ENCODE measurements around the gene IQCE. TPM values are rescaled to one million over a fixed set of nuclear protein-coding genes. Genes with fewer than 3 reads are reported as not detected.

The IQCE gene
- total and polyA plus RNA-seq, 2 donors (not counting 1 experiment from before 2014, with no cell fraction given) = 3.5 to 9.5 TPM

DNA sequence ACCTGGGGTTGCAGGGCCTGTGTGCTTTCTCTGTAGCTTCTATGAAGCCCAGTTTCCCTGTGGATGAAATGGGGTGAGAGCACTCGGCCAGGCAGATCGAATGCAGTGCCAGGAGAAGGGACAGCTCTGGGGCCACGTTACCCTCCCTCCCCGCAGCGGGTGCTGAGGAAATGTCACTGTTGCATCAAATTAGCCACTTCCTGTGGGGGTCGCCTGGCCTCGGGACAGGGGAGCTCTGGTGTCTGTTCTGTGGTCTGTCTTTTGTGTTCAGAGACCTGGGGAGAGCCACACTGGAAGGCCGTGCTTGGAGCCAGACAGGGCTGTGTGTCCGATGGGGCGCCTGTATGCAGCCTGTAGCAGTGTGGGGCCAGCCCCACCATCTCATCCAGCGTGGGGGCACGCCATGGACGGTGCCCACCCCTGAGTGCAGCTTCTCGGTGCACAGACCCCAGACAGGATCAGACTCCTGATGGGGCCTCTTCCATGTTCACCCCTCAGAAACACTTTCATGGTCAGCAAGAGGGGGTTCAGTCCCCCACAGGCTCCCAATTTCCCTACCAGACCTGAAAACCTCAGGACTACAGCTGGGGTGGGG lies 86.6 kb downstream of the IQCE start:
- Mint-ChIP-seq H3K4me1 (peaks cover 40% of the 10 kb centered on the region), H3K27me3 (no peaks in the 10 kb centered on the region), H3K4me3 (peak overlapping the region; percentile 87), H3K27ac (peak overlapping the region; percentile 80), H3K9me3 (ENCODE audit: insufficient read depth) (no peaks in the 10 kb centered on the region)
- H3K79me2 ChIP-seq (ENCODE audit: control insufficient read depth, insufficient read depth, low read length) = peaks cover 50% of the 10 kb centered on the region
- H2AFZ ChIP-seq (ENCODE audit: insufficient read depth, low read depth, low read length, poor library complexity, severe bottlenecking) = peak overlapping the region; percentile 63
- WGBS (ENCODE audit: insufficient coverage) = 6% methylated on average over 13 of the region's 14 CpGs
- H3K4me2 ChIP-seq (replicated peaks; ENCODE audit: low read depth, low read length, poor library complexity, severe bottlenecking) = peak overlapping the region; percentile 69
- ChIA-PET CTCF (interaction anchor here (0.7 to 2.2 kb wide), 7 partner anchors 20 to 177 kb away, joined by 3 to 6 read pairs (median 4); no protein-coding TSS in a partner anchor), POLR2A (interaction anchor here (0.6 to 1.3 kb wide), 6 partner anchors 14 to 193 kb away, joined by 3 to 9 read pairs (median 4); no protein-coding TSS in a partner anchor)
- H3K9ac ChIP-seq (ENCODE audit: low read length) = peak overlapping the region; percentile 48
- peak overlapping the region in 1 of 2 donors; percentile 8 for H3K27ac ChIP-seq (ENCODE audit: low read length in 2 of 2)
- ATAC-seq (ENCODE audit: low read depth) (peak; percentile 35), DNase-seq (peak; percentile 49)
- H4K20me1 ChIP-seq (ENCODE audit: control insufficient read depth, insufficient read depth, low read length, poor library complexity, severe bottlenecking) = no peaks in the 10 kb centered on the region
- peak overlapping the region in 4 of 5 experiments; percentile 18 to 44 (median 34) for H3K4me3 ChIP-seq (ENCODE audit: control extremely low read depth in 1 of 5, extremely low read depth in 1 of 5, insufficient read depth in 1 of 5, low read depth in 2 of 5, low read length in 4 of 5)
- H3K4me1 ChIP-seq (ENCODE audit: control insufficient read depth in 2 of 2, insufficient read depth in 2 of 2, low read length in 2 of 2) = peaks cover 42 to 54% of the 10 kb centered on the region in 2 donors
- no peaks in the 10 kb centered on the region for H3K9me3 ChIP-seq (ENCODE audit: control extremely low read depth in 1 of 3, control insufficient read depth in 2 of 3, insufficient read depth in 1 of 3, low read length in 2 of 3)
- intact Hi-C loops (cut with micrococcal nuclease) = no loop called here
- H3K36me3 ChIP-seq (replicated peaks in 1 of 2; ENCODE audit: control extremely low read depth in 1 of 2, control insufficient read depth in 1 of 2, extremely low read depth in 1 of 2, insufficient read depth in 2 of 2, low read length in 1 of 2) = peaks cover 0 to 17% of the 10 kb centered on the region in 2 experiments
- H3K27me3 ChIP-seq (replicated peaks in 1 of 4; ENCODE audit: control extremely low read depth in 1 of 4, control insufficient read depth in 3 of 4, insufficient read depth in 4 of 4, low read length in 3 of 4) = no peaks in the 10 kb centered on the region
- no peak for TF ChIP-seq EZH2 (IDR thresholded peaks at IDR 0.05; ENCODE audit: borderline replicate concordance, insufficient read depth, low read depth, low read length, poor library complexity, severe bottlenecking)
- TF ChIP-seq, protein P1, sequence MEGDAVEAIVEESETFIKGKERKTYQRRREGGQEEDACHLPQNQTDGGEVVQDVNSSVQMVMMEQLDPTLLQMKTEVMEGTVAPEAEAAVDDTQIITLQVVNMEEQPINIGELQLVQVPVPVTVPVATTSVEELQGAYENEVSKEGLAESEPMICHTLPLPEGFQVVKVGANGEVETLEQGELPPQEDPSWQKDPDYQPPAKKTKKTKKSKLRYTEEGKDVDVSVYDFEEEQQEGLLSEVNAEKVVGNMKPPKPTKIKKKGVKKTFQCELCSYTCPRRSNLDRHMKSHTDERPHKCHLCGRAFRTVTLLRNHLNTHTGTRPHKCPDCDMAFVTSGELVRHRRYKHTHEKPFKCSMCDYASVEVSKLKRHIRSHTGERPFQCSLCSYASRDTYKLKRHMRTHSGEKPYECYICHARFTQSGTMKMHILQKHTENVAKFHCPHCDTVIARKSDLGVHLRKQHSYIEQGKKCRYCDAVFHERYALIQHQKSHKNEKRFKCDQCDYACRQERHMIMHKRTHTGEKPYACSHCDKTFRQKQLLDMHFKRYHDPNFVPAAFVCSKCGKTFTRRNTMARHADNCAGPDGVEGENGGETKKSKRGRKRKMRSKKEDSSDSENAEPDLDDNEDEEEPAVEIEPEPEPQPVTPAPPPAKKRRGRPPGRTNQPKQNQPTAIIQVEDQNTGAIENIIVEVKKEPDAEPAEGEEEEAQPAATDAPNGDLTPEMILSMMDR (IDR thresholded peaks at IDR 0.05) = no peak

DNA sequence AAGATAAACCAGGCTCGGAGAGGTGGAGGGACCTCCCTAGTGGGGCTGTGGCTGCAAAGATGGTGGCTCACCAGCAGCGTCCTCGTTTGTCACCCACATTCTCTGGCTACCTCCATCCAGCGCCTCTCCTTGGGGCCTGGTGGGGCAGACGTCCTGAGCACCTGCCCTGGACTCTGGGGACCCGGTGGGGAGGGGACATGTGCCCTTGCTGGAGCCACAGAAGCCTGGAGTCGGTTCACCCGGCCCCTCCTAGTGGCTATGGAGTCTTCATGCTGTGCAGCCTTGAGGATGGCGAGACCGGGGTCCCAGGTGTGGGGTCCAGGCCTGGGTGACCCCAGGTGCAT lies 87.5 kb downstream of the IQCE start:
- no peak overlapping the region for H3K27ac Mint-ChIP-seq
- H3K27me3 Mint-ChIP-seq = no peaks in the 10 kb centered on the region
- no peaks in the 10 kb centered on the region for H3K9me3 Mint-ChIP-seq (ENCODE audit: insufficient read depth)
- peaks cover 30% of the 10 kb centered on the region for H3K4me1 Mint-ChIP-seq
- WGBS (ENCODE audit: insufficient coverage) = 100% methylated on average over 8 of the region's 10 CpGs
- H3K4me3 ChIP-seq (ENCODE audit: control extremely low read depth in 1 of 5, extremely low read depth in 1 of 5, insufficient read depth in 1 of 5, low read depth in 2 of 5, low read length in 4 of 5) = no peak overlapping the region
- TF ChIP-seq, protein P1 (IDR thresholded peaks at IDR 0.05) = no peak
- no peak for TF ChIP-seq EZH2 (IDR thresholded peaks at IDR 0.05; ENCODE audit: borderline replicate concordance, insufficient read depth, low read depth, low read length, poor library complexity, severe bottlenecking)
- peaks cover 33 to 45% of the 10 kb centered on the region in 2 donors for H3K4me1 ChIP-seq (ENCODE audit: control insufficient read depth in 2 of 2, insufficient read depth in 2 of 2, low read length in 2 of 2)
- H4K20me1 ChIP-seq (ENCODE audit: control insufficient read depth, insufficient read depth, low read length, poor library complexity, severe bottlenecking) = no peaks in the 10 kb centered on the region
- ATAC-seq (ENCODE audit: low read depth) = no peak
- H3K4me2 ChIP-seq (replicated peaks; ENCODE audit: low read depth, low read length, poor library complexity, severe bottlenecking) = no peak overlapping the region
- no peak for DNase-seq
- no peak overlapping the region for H3K4me3 Mint-ChIP-seq
- H2AFZ ChIP-seq (ENCODE audit: insufficient read depth, low read depth, low read length, poor library complexity, severe bottlenecking) = no peak overlapping the region
- intact Hi-C loops (cut with micrococcal nuclease) = no loop called here
- no peak overlapping the region for H3K27ac ChIP-seq (ENCODE audit: low read length in 2 of 2)
- no peaks in the 10 kb centered on the region for H3K9me3 ChIP-seq (ENCODE audit: control extremely low read depth in 1 of 3, control insufficient read depth in 2 of 3, insufficient read depth in 1 of 3, low read length in 2 of 3)
- H3K36me3 ChIP-seq (replicated peaks in 1 of 2; ENCODE audit: control extremely low read depth in 1 of 2, control insufficient read depth in 1 of 2, extremely low read depth in 1 of 2, insufficient read depth in 2 of 2, low read length in 1 of 2) = peaks cover 0 to 17% of the 10 kb centered on the region in 2 experiments
- ChIA-PET POLR2A (interaction anchor here (0.6 kb wide), 1 partner anchor 354 kb away, joined by 4 read pairs; no protein-coding TSS in a partner anchor), CTCF (interaction anchor here (2.2 kb wide), 1 partner anchor 37 kb away, joined by 6 read pairs; no protein-coding TSS in a partner anchor)
- H3K27me3 ChIP-seq (replicated peaks in 1 of 4; ENCODE audit: control extremely low read depth in 1 of 4, control insufficient read depth in 3 of 4, insufficient read depth in 4 of 4, low read length in 3 of 4) = no peaks in the 10 kb centered on the region
- peaks cover 41% of the 10 kb centered on the region for H3K79me2 ChIP-seq (ENCODE audit: control insufficient read depth, insufficient read depth, low read length)
- H3K9ac ChIP-seq (ENCODE audit: low read length) = no peak overlapping the region
